Loucy (cell line): ENCODE data around the gene BCL2L1.
A peak's percentile ranks its signal among the peaks of the same experiment; 100 is the strongest.

Experiments used
- H2AFZ ChIP-seq: fragments of 200-600 bp; sonication (generic); 2 replicates; pipeline ENCODE4 v1.6.0; 2016; ENCODE audit warnings: antibody characterized with exemption, mild to moderate bottlenecking, low read length, moderate library complexity
- H3F3A ChIP-seq: fragments of 200-600 bp; 2 replicates; pipeline ENCODE4 v1.6.0; 2016; ENCODE audit warnings: antibody characterized with exemption, low read depth, mild to moderate bottlenecking
- H3K27me3 ChIP-seq: fragments of 200-600 bp; sonication (generic); 2 replicates; pipeline ENCODE4 v1.6.1; 2014; ENCODE audit warnings: low read length, mild to moderate bottlenecking; ENCODE audit not compliant: insufficient read depth, poor library complexity, severe bottlenecking
- H3K36me3 ChIP-seq: fragments of 200-600 bp; sonication (generic); 2 replicates; pipeline ENCODE4 v1.6.1; 2016; ENCODE audit warnings: low read length; ENCODE audit not compliant: insufficient read depth
- H3K4me1 ChIP-seq: fragments of 200-600 bp; sonication (generic); 2 replicates; pipeline ENCODE4 v1.5.1; 2014; ENCODE audit warnings: low read length, mild to moderate bottlenecking; ENCODE audit not compliant: insufficient read depth, poor library complexity, severe bottlenecking
- H3K4me2 ChIP-seq: fragments of 200-600 bp; sonication (generic); 2 replicates; pipeline ENCODE4 v1.6.0; 2014; ENCODE audit warnings: antibody characterized with exemption, low read length, low read depth, mild to moderate bottlenecking; ENCODE audit not compliant: poor library complexity, severe bottlenecking
- H3K4me3 ChIP-seq: fragments of 200-600 bp; sonication (generic); 2 replicates; pipeline ENCODE4 v1.5.1; 2014; ENCODE audit warnings: low read length, mild to moderate bottlenecking, mixed read lengths; ENCODE audit not compliant: poor library complexity, severe bottlenecking
- H3K79me2 ChIP-seq: fragments of 200-600 bp; sonication (generic); 2 replicates; pipeline ENCODE4 v1.6.1; 2014; ENCODE audit warnings: low read length; ENCODE audit not compliant: insufficient read depth
- H3K9ac ChIP-seq: fragments of 200-600 bp; sonication (generic); 2 replicates; pipeline ENCODE4 v1.6.0; 2014; ENCODE audit warnings: mild to moderate bottlenecking, low read depth, low read length, moderate library complexity; ENCODE audit not compliant: poor library complexity, severe bottlenecking
- H3K9me2 ChIP-seq: fragments of 200-600 bp; sonication (generic); replicated peaks from 2 replicates; pipeline ENCODE4 v1.6.1; 2016; ENCODE audit warnings: low read depth, low read length, mixed read lengths
- H3K9me3 ChIP-seq: fragments of 200-600 bp; sonication (generic); 2 replicates; pipeline ENCODE4 v1.6.1; 2014; ENCODE audit warnings: mild to moderate bottlenecking, antibody characterized with exemption, low read length, low read depth; ENCODE audit not compliant: insufficient read depth
- H4K20me1 ChIP-seq: fragments of 200-600 bp; sonication (generic); 2 replicates; pipeline ENCODE4 v1.6.0; 2014; ENCODE audit warnings: antibody characterized with exemption, low read length, mild to moderate bottlenecking; ENCODE audit not compliant: insufficient read depth, poor library complexity, severe bottlenecking
- EZH2phosphoT487 ChIP-seq: fragments of 200-600 bp; IDR thresholded peaks from 2 replicates; pipeline ENCODE4 v1.6.1; 2018; ENCODE audit warnings: antibody characterized with exemption, mild to moderate bottlenecking, moderate library complexity, borderline replicate concordance
- TF ChIP-seq, protein P1 (sequence below): fragments of 200-600 bp; sonication (generic); conservative IDR thresholded peaks from 2 replicates; pipeline ENCODE4 v1.5.1; 2014; ENCODE audit warnings: mild to moderate bottlenecking, antibody characterized with exemption, low read length

Gene BCL2L1

DNA sequence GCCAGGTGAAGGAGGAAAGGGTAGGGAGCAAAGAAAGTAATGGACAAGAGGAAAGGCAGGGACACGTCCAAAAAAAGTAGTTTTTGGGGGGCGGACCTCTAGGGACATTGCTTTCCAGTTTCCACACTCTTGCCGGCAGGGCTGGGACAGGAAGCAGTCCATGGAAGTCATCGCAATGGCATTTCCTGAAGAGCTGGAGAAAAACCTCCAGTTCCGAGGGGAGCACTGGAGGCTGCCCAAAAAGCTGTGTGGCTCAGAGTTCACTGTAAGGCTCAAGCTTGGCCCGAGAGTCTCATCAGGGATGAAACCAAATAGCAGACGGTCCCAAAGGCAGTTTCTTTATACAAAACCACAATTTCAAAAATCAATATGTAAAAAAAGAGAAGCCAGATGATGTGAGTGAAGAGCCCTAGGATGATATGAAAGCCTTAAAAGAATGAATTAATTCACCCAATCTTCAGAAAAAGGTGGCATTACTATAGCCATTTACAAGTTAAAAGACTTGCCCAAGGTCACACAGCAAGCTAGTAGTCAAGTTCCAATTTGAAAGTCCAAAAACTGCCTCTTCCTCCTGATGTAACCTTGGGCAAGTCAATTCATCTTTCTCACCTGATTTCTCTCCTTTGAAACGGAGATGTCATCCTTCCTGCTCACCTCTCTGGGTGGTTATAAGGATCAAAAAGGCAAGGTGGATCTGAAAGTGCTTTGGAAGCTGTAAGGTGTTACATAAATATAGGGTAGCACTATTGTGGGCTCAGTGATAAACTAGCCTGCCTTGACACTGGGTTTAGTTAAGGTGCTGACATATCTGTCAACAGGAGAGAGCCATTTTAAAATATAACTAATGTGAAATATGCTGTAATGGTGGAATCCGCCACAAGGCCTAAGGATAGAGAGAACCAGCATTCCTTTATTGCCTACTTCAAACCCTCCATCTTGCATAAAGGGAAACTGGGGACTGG, 9.1 kb downstream of the BCL2L1 start:
- H3K4me1 ChIP-seq: peaks cover 84% of the 10 kb centered on the region
- no peaks in the 10 kb centered on the region for H3K9me3 ChIP-seq
- no peaks in the 10 kb centered on the region for H3K27me3 ChIP-seq
- peaks cover 98% of the 10 kb centered on the region for H3K79me2 ChIP-seq
- peak overlapping the region; percentile 35 for H3K9ac ChIP-seq
- peak overlapping the region; percentile 47 for H3K4me3 ChIP-seq
- H4K20me1 ChIP-seq: peaks cover 73% of the 10 kb centered on the region
- peaks cover 24% of the 10 kb centered on the region; the same call in 1 of the 2 replicates for H3K36me3 ChIP-seq
- H2AFZ ChIP-seq: no peak overlapping the region
- TF ChIP-seq, protein P1, sequence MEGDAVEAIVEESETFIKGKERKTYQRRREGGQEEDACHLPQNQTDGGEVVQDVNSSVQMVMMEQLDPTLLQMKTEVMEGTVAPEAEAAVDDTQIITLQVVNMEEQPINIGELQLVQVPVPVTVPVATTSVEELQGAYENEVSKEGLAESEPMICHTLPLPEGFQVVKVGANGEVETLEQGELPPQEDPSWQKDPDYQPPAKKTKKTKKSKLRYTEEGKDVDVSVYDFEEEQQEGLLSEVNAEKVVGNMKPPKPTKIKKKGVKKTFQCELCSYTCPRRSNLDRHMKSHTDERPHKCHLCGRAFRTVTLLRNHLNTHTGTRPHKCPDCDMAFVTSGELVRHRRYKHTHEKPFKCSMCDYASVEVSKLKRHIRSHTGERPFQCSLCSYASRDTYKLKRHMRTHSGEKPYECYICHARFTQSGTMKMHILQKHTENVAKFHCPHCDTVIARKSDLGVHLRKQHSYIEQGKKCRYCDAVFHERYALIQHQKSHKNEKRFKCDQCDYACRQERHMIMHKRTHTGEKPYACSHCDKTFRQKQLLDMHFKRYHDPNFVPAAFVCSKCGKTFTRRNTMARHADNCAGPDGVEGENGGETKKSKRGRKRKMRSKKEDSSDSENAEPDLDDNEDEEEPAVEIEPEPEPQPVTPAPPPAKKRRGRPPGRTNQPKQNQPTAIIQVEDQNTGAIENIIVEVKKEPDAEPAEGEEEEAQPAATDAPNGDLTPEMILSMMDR: no peak
- TF ChIP-seq EZH2phosphoT487: no peak
- H3K4me2 ChIP-seq: peak overlapping the region; percentile 98
- H3K9me2 ChIP-seq: no peaks in the 10 kb centered on the region
- H3F3A ChIP-seq: no peaks in the 10 kb centered on the region

DNA sequence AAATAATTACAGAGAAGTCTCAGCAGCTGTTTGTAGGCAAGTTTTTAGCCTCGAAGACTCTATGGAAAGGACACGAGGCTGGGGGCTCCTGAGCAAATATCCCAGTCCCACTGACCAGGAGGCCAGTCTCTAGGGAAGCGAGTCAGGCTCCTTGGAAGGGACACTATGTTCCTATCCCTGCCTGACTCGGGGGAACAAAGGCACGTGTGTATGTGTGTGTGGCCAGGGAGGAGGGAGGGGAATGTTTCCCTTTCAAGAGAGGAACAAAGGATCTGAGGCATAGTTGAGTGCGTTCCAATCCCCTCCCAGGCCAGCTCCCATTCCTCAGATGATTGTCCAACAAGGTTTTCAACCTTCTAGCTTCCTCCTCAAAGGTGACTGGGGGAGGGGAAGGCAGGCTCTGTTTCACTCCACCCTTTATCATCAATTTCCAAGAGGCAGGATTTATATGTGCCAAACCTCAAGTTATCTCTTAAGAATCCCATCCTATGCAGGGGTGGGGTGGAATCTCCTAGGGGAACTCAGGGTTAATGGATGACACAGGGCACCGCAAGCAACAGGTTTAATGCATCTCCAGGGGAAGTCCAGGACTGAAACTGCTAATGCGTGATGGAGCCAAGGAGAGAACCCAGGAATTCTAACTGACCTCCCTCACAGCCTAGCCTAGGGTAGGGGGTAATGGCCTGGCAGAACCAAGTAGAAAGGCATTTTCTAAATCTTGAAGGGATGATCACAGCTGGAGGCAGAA, 9.9 kb downstream of the BCL2L1 start:
- Histone ChIP-seq H3K27me3 (no peaks in the 10 kb centered on the region), H3K4me3 (peak overlapping the region; percentile 47), H4K20me1 (peaks cover 77% of the 10 kb centered on the region), H3K4me1 (peaks cover 85% of the 10 kb centered on the region), H3K36me3 (peaks cover 30% of the 10 kb centered on the region), H3K9ac (peak overlapping the region; percentile 35), H2AFZ (no peak overlapping the region), H3K9me3 (no peaks in the 10 kb centered on the region), H3F3A (no peaks in the 10 kb centered on the region), H3K4me2 (peak overlapping the region; percentile 98), H3K79me2 (peaks cover 98% of the 10 kb centered on the region), H3K9me2 (no peaks in the 10 kb centered on the region)
- TF ChIP-seq EZH2phosphoT487: no peak

DNA sequence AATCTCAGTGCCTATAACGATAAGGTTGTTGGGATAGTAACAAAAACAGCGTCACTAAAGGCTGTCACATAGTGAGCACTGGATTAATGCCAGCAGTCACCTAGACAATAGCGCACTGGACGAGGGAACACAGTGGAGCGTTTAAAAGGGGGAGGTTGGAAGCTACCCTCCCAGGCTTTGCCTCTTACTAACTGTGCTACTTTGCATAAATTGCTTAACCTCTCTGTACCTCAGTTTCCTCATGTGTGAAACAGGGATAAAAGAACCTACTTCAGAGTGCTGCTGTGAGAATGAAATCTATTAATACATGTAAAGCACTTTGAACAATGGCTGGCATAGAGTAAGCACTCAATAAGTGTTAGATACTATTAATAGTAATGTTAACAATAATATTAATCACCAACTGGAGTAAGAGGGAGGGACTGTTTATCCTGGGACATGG, 10.5 kb downstream of the BCL2L1 start:
- Histone ChIP-seq H3F3A (no peaks in the 10 kb centered on the region), H3K79me2 (peaks cover 95% of the 10 kb centered on the region), H3K9ac (peak overlapping the region; percentile 35), H3K36me3 (peaks cover 34% of the 10 kb centered on the region), H3K4me2 (peak overlapping the region; percentile 98), H3K27me3 (no peaks in the 10 kb centered on the region), H3K4me3 (peak overlapping the region; percentile 47), H2AFZ (no peak overlapping the region), H3K9me3 (no peaks in the 10 kb centered on the region), H3K4me1 (peaks cover 81% of the 10 kb centered on the region), H4K20me1 (peaks cover 74% of the 10 kb centered on the region), H3K9me2 (no peaks in the 10 kb centered on the region)
- TF ChIP-seq, protein P1: no peak
- no peak for TF ChIP-seq EZH2phosphoT487
